HuH-7.5 (cell line): Measurements from ENCODE around the gene KCNQ2.

Source experiments
- DNase-seq: peaks from one replicate; pipeline ENCODE4 v3.0.0; 2011; ENCODE audit warnings: low spot score

The KCNQ2 gene

GRCh38 chr20:63434599-63435378 is 37.7 kb downstream of the KCNQ2 start:
- DNase-seq = peak; percentile 96

DNA sequence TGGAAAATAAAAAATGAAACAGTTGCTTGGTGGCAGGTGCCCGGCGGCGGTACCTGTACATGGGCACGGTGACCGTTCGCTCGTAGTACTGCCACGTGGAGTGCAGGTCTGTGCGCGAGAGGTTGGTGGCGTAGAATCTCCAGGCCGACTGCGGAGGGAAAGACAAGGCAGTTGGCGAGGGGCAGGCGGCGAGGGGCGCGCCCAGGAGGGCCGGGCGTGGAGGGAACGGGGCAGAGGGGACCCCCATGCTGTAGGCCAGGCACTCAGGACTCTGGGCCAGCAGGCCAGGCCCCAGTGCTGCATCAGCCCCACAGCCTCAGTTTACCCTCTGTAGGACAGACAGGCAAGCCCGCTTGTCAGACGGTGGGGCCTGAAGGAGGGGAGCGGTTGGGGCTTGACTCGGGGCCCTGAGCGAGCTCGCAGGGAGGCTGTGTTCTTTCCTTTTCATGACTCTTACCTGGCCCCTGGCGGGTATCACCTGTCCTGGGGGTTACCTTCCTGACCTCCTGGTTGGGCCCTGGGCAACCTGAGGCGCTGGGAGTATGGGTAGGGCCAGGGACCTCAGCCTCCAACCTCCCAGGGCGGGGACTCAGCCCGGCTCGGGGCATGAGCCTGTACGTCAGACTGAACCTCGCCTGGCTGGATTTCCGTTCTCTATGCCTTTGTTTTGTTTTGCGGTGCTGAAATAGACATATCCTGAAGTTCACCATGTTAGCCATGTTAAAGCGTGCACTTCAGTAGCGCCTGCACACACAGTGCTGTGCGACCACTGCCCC is 38.5 kb downstream of the KCNQ2 start:
- no peak for DNase-seq

GRCh38 chr20:63433351-63433750 is 39.1 kb downstream of the KCNQ2 start:
- no peak for DNase-seq

DNA sequence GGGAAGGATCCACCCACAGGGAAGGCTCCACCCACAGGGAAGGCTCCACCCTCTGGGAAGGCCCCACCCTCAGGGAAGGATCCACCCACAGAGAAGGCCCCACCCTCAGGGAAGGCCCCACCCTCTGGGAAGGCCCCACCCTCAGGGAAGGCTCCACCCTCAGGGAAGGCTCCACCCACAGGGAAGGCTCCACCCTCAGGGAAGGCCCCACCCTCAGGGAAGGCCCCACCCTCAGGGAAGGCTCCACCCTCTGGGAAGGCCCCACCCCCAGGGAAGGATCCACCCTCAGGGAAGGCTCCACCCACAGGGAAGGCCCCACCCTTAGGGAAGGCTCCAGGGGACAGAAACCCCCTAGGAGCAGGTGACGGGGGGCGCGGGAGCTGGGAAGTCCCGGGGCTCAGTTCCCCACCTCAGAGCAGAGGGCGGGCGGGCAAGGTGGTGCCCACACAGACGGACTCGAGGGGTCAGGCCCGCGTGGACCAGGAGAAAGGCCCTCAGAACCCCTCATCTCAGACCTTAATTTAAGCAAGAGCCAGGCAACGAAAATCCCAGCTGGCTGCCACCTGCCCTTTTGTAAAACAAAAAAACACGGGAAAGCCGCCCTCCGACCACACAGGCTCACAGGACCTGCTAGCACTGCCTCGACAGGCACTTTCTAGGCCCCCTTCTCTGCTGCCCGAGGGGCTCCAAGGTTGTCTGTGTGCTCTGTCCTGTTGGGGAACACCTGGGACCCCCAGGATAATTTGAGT is 39.7 kb downstream of the KCNQ2 start:
- DNase-seq = no peak

GRCh38 chr20:63431944-63432343 is 40.5 kb downstream of the KCNQ2 start:
- no peak for DNase-seq

DNA sequence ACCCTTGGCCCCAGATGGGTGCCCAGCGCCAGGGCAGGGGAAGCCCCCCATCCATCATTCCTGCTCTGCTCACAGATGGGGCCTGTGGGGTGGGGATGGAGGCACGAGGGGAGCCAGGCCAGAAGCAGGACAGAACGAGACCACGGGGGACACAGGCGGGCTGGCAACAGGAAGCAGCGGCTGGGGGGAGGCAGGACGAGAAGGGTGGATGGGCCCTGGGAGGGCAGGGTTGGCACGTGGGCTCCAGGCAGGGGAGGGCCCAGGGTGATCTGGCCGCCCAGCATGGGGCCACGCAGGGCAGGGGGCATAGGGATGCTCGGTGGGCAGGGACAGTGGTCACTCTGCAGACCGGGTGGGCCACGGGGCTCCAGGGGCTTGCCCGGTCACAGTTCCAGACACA is 41.6 kb downstream of the KCNQ2 start:
- DNase-seq = no peak

DNA sequence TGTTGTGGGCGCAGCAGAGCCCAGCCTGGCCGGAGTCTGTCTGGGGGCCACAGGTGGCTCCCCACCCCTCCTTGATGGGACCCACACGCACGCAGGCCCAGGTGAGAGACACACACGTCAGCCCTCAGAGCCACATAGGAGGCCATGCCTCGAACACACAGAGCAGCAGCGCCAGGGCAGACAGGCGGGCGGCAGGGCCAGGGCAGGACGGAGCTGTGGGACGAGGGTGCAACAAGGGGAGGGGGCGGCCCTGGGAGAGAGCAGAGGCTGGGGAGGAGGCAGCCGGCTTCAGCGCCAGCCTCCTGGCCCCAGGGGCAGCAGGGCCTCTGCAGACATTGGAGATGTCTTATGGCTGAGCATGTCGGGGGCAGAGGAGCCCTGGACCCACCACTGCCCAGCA is 42.5 kb downstream of the KCNQ2 start:
- no peak for DNase-seq

DNA sequence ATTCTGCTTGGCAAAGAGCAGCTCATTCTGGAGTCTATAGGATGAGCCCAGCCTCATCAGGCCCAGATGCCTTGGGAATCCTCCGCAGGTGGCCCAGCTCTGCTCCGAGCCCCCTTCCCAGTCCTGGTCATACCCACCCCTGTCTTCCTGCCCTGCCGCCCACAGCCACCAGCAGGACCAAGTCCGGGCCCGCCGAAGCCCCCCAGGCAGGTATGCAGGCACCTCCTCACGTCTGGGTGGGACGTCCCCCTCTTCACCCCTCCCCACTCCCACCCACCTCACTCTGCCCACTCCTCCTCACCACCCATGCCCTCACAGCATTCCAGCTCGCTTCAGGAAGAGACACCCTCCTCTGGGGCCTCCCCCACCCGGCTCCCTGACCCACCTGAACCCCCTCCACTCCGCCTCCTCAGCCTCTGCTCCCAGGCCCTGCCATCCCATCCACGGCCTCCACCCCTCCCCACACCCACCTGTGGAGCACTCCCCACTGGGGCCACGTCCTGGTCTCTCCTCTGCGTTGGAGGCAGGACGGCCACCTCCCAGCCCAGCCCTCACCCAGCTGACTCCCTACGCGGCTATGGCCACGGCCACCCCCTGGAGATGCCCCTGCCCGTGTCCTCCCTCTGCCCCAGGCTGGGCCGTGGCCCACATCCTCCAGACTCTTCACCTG is 43.4 kb downstream of the KCNQ2 start:
- no peak for DNase-seq

- DNase-seq = no peak
These were observed 44.6 kb downstream of the KCNQ2 start for GRCh38 chr20:63427724-63428330.

DNA sequence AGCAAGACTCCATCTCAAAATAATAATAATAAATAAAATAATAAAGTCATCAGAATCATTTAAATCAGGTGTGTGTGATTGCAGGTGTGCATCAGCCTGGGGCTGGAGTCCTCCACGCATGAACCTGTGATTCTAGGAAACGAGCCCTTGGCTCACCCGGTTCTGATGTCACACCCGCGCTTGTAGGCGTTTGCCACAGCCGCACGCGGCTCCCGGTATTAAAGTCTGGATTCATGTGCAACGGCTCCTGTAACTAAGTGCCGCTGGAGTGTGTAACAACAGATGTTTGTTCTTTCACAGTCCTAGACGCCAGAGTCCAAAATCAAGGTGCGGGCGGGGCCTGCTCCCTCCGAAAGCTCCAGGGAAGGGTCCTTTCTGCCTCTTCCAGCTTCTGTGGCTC is 45.2 kb downstream of the KCNQ2 start:
- DNase-seq = no peak

- no peak for DNase-seq
These were observed 46.5 kb downstream of the KCNQ2 start for GRCh38 chr20:63425846-63426485.

DNA sequence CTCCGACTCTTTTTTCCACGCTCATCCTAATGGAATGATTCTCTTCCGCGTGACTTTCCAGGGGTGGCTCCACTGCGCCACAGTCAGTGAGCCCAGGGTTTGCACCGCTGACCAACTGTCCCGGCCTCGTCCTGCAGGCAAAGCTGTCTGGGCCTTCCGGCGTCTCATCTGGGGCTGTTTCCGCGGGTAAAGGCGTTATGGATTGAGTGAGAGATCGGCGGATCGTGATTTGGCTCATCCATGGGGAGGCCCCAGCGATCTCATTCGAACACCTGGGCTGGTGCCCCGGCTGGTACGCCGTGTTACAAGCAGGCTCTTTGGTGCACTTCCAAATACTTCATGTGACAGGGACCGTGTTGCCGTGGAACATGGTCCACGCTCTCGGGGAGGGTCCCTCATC is 47.8 kb downstream of the KCNQ2 start:
- no peak for DNase-seq

GRCh38 chr20:63423751-63424150 is 48.7 kb downstream of the KCNQ2 start:
- no peak for DNase-seq

DNA sequence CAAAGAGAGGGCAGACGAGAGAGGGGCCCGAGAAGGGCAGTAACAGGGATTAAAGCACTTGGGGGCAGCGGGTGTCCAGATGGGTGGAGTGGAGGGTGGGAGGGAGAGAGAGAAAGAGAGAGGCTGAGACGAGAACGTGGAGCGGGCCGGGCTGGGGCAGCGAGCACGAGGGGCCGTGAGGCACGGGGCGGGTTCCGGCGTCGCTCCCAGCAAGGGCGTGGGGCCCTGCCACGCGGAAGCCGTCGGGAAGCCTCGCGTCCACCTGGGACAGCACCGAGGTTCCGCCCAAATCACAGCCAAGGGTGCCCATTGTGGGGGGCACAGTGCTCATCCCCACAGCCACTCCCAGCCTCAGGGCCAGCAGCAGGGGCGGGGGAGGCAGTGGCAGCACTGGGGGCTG is 49.8 kb downstream of the KCNQ2 start:
- no peak for DNase-seq

DNA sequence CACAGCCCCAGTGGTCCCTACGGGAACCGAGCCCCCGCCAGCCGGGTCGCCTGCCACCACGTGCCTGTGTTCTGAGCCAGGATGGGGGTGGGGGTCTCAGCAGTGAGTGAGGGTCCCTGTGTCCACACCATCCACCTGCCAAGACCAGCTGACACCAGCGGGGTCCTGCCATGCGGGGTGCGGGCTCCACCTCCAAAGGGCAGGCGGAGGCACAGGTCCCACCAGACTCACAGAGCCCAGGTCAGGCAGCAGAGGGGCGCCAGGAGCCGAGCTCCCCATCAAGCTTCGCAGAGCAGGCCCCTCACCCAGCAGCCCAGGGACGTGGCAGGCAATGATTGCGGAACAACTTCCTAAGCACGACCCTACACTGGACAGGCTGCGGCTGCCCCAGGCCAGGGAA is 50.5 kb downstream of the KCNQ2 start:
- no peak for DNase-seq

- DNase-seq = no peak
These were observed 51.3 kb downstream of the KCNQ2 start for GRCh38 chr20:63421094-63421692.

- no peak for DNase-seq
These were observed 51.9 kb downstream of the KCNQ2 start for GRCh38 chr20:63420359-63421093.

GRCh38 chr20:63419299-63419698 is 53.2 kb downstream of the KCNQ2 start:
- no peak for DNase-seq

DNA sequence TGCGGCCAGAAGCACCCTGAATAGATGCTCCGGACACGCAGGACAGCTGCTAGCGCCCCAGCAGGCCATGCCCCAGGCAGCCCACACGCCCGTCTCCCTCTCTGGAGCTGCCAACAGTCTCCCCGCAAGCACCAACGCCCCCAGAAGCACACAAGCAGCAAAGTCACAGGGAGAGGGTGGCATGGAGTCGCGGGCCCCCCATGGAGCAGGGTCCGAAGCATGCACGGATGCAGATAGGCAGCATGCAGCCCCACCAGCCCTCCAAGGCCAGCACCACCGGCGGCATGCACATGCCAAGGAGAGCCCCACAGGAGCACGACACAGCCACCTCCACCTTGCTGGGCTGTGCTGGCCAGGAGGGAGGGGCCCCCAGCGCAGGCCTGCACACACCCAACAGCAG is 53.8 kb downstream of the KCNQ2 start:
- no peak for DNase-seq

GRCh38 chr20:63417738-63418120 is 54.7 kb downstream of the KCNQ2 start:
- no peak for DNase-seq
